ENCODE measurements around the gene BNIP3. TPM values are rescaled to one million over a fixed set of nuclear protein-coding genes. Genes with fewer than 3 reads are reported as not detected.

Gene BNIP3
- total RNA-seq, 6 donors from 2014 or later, result 34.6 to 114 (median 51.9) TPM

DNA sequence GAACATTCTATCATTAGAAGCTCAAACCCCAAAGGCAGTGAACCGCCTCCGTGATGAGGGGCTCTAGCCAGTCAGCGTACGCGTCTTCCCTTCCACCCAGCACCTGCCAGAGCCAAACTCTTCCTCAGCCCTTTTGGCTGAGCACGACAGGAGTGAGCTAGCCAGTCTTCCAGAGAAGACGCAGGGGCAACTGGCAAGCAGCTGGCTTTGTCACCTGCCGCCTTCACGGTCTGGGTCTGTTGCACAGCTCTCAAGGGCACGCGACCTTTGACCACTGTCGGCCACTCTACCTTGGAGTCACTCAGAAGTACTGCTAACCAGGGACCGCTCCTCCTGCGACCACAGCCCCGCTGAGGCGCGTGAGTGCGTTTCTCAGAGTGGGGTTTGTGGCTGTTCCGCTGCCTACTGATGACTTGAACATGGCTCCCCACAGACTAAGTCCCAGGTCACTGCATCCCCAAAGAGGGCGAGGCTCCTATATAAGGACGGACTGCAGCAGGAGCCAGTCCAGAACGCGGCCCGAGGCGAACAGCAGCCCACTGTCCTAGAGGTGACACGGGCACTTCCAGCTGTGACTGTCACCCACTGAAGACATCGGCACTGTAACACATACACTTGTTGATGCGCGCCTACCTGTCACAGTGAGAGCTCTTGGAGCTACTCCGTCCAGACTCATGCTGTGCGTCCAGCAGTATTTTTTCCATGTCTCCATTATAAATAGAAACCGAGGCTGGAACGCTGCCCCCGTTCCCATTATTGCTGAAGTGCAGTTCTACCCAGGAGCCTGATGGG is 8.4 kb downstream of the BNIP3 start:
- H3K36me3 ChIP-seq, result peaks cover 11 to 40% (median 28%) of the 10 kb centered on the region in 4 donors
- peak overlapping the region in 2 of 4 donors; percentile 23 to 35 for H3K27ac ChIP-seq
- H3K4me1 ChIP-seq, result peaks cover 11 to 15% (median 13%) of the 10 kb centered on the region in 4 donors
- H3K4me3 ChIP-seq, result no peak overlapping the region
- H3K9me3 ChIP-seq, result no peaks in the 10 kb centered on the region
- WGBS, 2 donors, result 87 to 95% methylated on average over 24 to 34 of the region's 34 CpGs
- TF ChIP-seq POLR2AphosphoS5 (IDR thresholded peaks at IDR 0.05), result no peak
- TF ChIP-seq, protein P1, sequence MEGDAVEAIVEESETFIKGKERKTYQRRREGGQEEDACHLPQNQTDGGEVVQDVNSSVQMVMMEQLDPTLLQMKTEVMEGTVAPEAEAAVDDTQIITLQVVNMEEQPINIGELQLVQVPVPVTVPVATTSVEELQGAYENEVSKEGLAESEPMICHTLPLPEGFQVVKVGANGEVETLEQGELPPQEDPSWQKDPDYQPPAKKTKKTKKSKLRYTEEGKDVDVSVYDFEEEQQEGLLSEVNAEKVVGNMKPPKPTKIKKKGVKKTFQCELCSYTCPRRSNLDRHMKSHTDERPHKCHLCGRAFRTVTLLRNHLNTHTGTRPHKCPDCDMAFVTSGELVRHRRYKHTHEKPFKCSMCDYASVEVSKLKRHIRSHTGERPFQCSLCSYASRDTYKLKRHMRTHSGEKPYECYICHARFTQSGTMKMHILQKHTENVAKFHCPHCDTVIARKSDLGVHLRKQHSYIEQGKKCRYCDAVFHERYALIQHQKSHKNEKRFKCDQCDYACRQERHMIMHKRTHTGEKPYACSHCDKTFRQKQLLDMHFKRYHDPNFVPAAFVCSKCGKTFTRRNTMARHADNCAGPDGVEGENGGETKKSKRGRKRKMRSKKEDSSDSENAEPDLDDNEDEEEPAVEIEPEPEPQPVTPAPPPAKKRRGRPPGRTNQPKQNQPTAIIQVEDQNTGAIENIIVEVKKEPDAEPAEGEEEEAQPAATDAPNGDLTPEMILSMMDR (IDR thresholded peaks at IDR 0.05), result no peak
- TF ChIP-seq EP300 (IDR thresholded peaks at IDR 0.05), result no peak
- no peak for TF ChIP-seq POLR2A (IDR thresholded peaks at IDR 0.05)
- no peaks in the 10 kb centered on the region for H3K27me3 ChIP-seq
- no peak for ATAC-seq (ENCODE audit: low FRiP score in 2 of 2)
- DNase-seq, result peak in 1 of 2 donors; percentile 61

DNA sequence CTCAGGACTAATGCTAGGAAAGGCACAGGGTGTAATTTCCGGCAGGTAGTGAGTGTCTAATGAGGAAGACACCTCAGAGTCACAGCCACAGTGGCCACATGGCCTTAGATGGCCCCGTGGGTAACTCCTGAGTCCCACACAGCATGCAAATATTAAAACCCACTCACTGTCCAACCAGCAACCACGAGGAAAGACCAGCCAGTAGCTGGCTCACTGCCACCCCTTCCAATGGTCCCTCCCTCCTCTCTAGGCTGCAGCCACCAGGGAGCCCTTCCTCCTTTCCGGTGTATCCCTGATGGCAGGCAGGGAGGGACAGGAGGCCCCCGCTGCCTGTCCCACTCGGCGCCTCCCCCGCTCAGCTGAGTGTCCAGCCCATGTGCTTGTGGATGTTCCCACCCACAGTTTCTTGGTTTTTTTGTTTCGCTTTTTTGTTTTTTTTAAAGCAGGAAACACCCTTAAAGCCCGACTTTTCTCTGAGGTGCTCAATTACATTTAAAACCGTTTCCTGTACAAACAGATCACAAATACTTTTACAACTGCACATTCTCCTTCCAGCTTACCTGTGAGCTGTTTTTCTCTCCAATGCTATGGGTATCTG is 9.2 kb downstream of the BNIP3 start:
- Histone ChIP-seq H3K4me1 (peaks cover 11 to 15% (median 13%) of the 10 kb centered on the region in 4 donors), H3K9me3 (no peaks in the 10 kb centered on the region), H3K27ac (peak overlapping the region in 2 of 4 donors; percentile 23 to 35), H3K36me3 (peaks cover 11 to 47% (median 28%) of the 10 kb centered on the region in 4 donors), H3K4me3 (peak overlapping the region in 1 of 4 donors; percentile 3), H3K27me3 (no peaks in the 10 kb centered on the region)
- ATAC-seq (ENCODE audit: low FRiP score in 2 of 2), result peak; percentile 48 to 63
- TF ChIP-seq EP300 (IDR thresholded peaks at IDR 0.05), result no peak
- no peak for TF ChIP-seq POLR2AphosphoS5 (IDR thresholded peaks at IDR 0.05)
- TF ChIP-seq, protein P1 (IDR thresholded peaks at IDR 0.05), result no peak
- no peak for TF ChIP-seq POLR2A (IDR thresholded peaks at IDR 0.05)
- DNase-seq, result no peak
- WGBS, 2 donors, result 31 to 48% methylated on average over 11 of the region's 11 CpGs

DNA sequence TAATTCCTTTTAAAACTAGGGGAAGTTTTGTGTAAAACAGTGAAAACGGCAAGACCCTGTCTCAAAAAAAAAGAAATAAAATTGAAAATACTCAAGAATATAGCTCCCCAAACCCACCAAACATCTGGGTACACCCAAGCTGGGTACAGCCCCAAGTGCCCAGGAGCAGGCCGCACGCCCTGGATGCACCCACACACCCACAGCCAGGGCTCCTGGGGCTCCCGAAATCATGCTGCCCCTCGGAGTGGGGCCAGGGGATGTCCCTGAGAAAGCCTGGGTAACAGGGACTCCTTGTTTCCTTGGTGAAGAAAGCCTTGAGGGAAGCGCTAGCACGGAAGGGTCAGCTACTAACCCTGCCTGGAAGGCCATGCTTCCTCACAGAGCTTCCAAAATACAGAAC is 10.1 kb downstream of the BNIP3 start:
- Histone ChIP-seq H3K9me3 (no peaks in the 10 kb centered on the region), H3K4me3 (no peak overlapping the region), H3K27ac (no peak overlapping the region), H3K4me1 (peaks cover 11 to 15% (median 13%) of the 10 kb centered on the region in 4 donors), H3K27me3 (no peaks in the 10 kb centered on the region), H3K36me3 (peaks cover 11 to 57% (median 28%) of the 10 kb centered on the region in 4 donors)
- 94 to 96% methylated on average over 7 of the region's 7 CpGs for WGBS, 2 donors
- TF ChIP-seq EP300 (IDR thresholded peaks at IDR 0.05) (no peak), POLR2A (IDR thresholded peaks at IDR 0.05) (no peak), POLR2AphosphoS5 (IDR thresholded peaks at IDR 0.05) (no peak)
- TF ChIP-seq, protein P1 (IDR thresholded peaks at IDR 0.05), result no peak
- DNase-seq (no peak), ATAC-seq (ENCODE audit: low FRiP score in 2 of 2) (no peak)

DNA sequence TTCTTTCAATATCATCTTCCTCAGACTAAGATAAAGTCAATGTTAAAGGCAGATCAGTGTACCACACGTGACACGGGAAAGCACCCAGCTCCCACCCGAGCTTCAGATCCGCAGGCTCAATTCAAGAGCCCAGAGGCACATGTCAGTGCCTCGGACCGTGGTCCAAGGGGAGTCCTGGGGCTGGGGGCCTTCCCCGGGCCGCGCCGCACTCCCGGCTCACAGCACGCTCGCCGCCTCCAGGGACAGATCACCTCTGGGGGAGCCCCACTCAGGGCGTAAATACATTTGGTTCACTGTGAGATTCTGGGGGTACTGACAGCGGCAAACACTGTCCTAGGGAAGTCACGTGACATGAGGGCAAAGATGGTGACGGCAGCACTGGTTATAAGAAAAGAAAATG is 10.8 kb downstream of the BNIP3 start:
- H3K4me1 ChIP-seq, result peaks cover 11 to 15% (median 13%) of the 10 kb centered on the region in 4 donors
- H3K4me3 ChIP-seq, result no peak overlapping the region
- ATAC-seq (ENCODE audit: low FRiP score in 2 of 2), result no peak
- no peaks in the 10 kb centered on the region for H3K27me3 ChIP-seq
- no peaks in the 10 kb centered on the region for H3K9me3 ChIP-seq
- peak in 1 of 2 donors; percentile 83 for DNase-seq
- WGBS, 2 donors, result 94 to 96% methylated on average over 18 of the region's 18 CpGs
- TF ChIP-seq, protein P1 (IDR thresholded peaks at IDR 0.05), result no peak
- TF ChIP-seq POLR2AphosphoS5 (IDR thresholded peaks at IDR 0.05) (no peak), EP300 (IDR thresholded peaks at IDR 0.05) (no peak), POLR2A (IDR thresholded peaks at IDR 0.05) (no peak)
- peaks cover 11 to 62% (median 30%) of the 10 kb centered on the region in 4 donors for H3K36me3 ChIP-seq
- H3K27ac ChIP-seq, result no peak overlapping the region

All from upper lobe of left lung (tissue), 6 donors.